Endothelial cell (in vitro differentiated cells): ENCODE results near the gene CPVL. TPM values are rescaled to one million over a fixed set of nuclear protein-coding genes. Genes with fewer than 3 reads are reported as not detected.

ENCODE experiments used
- DNase-seq: peaks from one replicate; pipeline ENCODE4 v3.0.0; 2021; ENCODE audit warnings: low spot score
- H3K27ac Mint-ChIP-seq: one replicate; pipeline ENCODE4 v1.8.0; 2021; ENCODE audit warnings: mixed read lengths, inconsistent platforms; ENCODE audit not compliant: unreplicated experiment
- H3K27me3 Mint-ChIP-seq: one replicate; pipeline ENCODE4 v1.8.0; 2021; ENCODE audit warnings: mild to moderate bottlenecking, moderate library complexity, mixed read lengths, inconsistent platforms; ENCODE audit not compliant: unreplicated experiment
- H3K36me3 Mint-ChIP-seq: one replicate; pipeline ENCODE4 v1.8.0; 2021; ENCODE audit warnings: mild to moderate bottlenecking, low read depth, mixed read lengths, inconsistent platforms; ENCODE audit not compliant: unreplicated experiment
- H3K4me1 Mint-ChIP-seq: one replicate; pipeline ENCODE4 v1.8.0; 2021; ENCODE audit warnings: mild to moderate bottlenecking, mixed read lengths, inconsistent platforms; ENCODE audit not compliant: unreplicated experiment
- H3K4me3 Mint-ChIP-seq: one replicate; pipeline ENCODE4 v1.8.0; 2021; ENCODE audit warnings: mild to moderate bottlenecking, mixed read lengths, inconsistent platforms; ENCODE audit not compliant: unreplicated experiment
- H3K9me3 Mint-ChIP-seq: one replicate; pipeline ENCODE4 v1.8.0; 2021; ENCODE audit warnings: mixed read lengths, inconsistent platforms; ENCODE audit not compliant: unreplicated experiment
- total RNA-seq: library from RNA; stranded (reverse); fragmentation: NEBNext Ultra II Directional; extraction: Animal tissue kit (Norgen Biotek cat#: 25700); gene quantifications from one replicate; pipeline ENCODE4 v1.2.1, GENCODE V29; 2021; ENCODE audit not compliant: unreplicated experiment
- TF ChIP-seq, protein P1 (sequence below): fragments of 200-600 bp; sonication (generic); IDR thresholded peaks from one replicate; pipeline ENCODE4 v1.5.0; 2021; ENCODE audit warnings: antibody characterized with exemption; ENCODE audit not compliant: unreplicated experiment

The CPVL gene
- total RNA-seq, 1 donor from 2014 or later, result 21.8 TPM

DNA sequence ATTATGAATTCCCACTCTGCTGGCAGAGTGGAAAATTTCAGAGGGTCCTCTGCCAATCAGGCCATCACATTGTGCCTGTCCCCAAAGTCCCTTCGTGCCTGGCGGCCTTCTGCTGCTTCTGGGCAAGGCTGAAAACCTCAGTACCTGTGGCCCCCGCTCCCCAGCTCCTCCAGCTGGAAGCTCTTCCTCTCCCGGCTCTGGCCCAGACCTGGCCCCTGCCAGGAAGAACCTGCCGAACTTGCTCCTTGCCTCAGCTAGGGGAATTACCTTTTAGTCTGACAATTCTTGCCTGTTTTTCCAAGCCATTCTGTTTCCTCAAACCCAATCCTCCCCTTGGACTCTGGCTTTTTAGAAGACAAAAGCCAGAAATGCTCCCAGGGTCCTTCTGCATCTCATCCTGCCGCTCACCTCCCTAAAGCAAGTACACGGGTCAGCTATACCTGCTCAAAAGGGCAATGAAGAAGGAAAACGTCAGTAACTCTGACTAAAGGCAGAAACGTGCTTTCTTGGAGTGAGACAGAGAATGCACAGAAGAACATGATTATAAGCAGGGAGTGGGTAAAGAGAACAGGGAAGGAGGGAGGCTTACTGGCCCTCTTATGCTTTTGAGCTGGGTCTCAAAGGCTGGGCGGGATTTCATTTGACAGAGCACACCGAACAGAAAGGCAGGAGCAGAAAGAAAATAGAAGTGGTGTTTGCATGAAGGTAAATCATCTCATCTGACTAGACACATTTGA is 160.1 kb downstream of the CPVL start:
- TF ChIP-seq, protein P1, sequence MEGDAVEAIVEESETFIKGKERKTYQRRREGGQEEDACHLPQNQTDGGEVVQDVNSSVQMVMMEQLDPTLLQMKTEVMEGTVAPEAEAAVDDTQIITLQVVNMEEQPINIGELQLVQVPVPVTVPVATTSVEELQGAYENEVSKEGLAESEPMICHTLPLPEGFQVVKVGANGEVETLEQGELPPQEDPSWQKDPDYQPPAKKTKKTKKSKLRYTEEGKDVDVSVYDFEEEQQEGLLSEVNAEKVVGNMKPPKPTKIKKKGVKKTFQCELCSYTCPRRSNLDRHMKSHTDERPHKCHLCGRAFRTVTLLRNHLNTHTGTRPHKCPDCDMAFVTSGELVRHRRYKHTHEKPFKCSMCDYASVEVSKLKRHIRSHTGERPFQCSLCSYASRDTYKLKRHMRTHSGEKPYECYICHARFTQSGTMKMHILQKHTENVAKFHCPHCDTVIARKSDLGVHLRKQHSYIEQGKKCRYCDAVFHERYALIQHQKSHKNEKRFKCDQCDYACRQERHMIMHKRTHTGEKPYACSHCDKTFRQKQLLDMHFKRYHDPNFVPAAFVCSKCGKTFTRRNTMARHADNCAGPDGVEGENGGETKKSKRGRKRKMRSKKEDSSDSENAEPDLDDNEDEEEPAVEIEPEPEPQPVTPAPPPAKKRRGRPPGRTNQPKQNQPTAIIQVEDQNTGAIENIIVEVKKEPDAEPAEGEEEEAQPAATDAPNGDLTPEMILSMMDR, result no peak
- Mint-ChIP-seq H3K9me3 (no peaks in the 10 kb centered on the region), H3K27me3 (peaks cover 3% of the 10 kb centered on the region), H3K27ac (no peak overlapping the region), H3K4me3 (no peak overlapping the region), H3K4me1 (peaks cover 6% of the 10 kb centered on the region), H3K36me3 (no peaks in the 10 kb centered on the region)
- DNase-seq, result no peak

DNA sequence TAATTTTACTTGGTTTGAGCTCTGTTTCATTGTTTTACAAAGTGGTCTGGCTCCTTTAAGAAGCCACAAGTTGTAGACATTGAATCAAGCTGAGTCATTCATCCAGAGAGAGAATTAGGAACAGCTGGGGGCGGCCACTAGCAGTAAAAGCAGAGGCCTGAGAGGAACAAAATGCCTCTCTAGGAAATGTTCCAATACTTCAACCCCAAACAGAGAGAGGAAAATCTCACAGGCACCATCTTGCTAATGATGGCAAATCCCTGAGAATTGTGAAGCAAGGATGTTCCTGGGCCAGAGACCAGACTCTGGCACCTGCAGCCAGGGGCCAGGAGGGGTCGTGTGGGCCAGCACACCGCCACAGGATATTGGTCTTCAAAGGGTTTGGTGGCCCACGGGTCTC is 161.7 kb downstream of the CPVL start:
- H3K4me1 Mint-ChIP-seq, result peaks cover 6% of the 10 kb centered on the region
- no peak overlapping the region for H3K4me3 Mint-ChIP-seq
- no peak overlapping the region for H3K27ac Mint-ChIP-seq
- TF ChIP-seq, protein P1, result no peak
- H3K9me3 Mint-ChIP-seq, result no peaks in the 10 kb centered on the region
- H3K27me3 Mint-ChIP-seq, result peaks cover 3% of the 10 kb centered on the region
- H3K36me3 Mint-ChIP-seq, result no peaks in the 10 kb centered on the region
- no peak for DNase-seq

DNA sequence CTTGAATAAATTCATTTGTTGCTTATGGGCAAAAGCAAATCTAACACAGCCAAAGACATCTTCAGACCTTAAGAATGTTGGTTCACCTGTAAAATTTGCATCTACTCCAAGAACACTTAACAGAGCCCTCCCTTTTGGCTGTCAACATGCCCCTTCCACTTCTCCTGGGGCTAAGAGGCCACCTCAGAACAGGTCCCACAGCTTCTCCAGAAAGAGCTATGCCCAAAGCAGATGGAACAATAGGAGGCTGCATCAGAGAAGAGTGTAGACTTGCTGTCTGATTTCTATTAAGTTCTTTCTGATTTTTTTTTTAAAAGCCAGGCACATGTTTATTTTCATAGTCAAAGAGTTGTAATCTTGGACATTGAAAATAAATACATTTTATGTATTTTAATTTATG is 162.1 kb downstream of the CPVL start:
- Mint-ChIP-seq H3K9me3 (no peaks in the 10 kb centered on the region), H3K4me3 (no peak overlapping the region), H3K36me3 (no peaks in the 10 kb centered on the region), H3K4me1 (peaks cover 6% of the 10 kb centered on the region), H3K27ac (no peak overlapping the region), H3K27me3 (peaks cover 3% of the 10 kb centered on the region)
- TF ChIP-seq, protein P1, result no peak
- no peak for DNase-seq

DNA sequence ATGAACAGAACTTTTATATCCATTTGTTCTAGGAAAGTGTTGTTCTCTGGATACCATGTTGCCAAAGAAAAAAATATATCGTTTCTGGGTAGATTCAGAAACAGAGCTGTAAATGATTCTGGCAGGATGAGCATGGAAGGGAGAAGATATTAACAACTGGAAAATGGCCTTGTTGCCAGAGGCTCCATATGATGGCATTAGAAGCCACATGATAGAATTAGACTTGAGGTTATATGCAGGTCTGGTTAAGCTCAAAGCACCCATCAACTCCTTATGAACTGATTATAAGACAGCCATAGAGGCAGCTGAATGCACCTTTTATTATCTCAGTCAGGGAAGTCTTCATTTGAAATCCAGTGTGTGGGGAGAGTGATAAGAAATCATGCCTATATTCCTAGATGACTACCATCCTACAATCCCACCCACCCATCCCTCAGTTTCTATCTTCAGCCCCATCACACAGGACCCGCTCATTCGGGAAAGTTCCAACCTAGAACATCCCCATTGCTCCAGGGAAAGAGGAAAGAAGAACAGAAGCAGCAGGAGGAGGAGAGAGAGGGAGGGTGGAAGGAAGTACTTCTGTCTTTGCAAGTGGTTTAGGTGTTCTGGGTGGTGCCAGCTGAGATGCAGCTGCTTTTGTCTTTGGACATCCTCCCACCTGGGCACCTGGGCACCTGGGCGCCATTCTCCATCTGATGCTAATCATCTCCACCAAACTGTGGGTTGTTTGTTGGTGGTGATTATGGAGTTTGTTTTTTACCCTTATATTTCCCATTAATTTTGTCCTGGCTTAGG is 162.7 kb downstream of the CPVL start:
- Mint-ChIP-seq H3K27me3 (peaks cover 3% of the 10 kb centered on the region), H3K4me1 (peaks cover 6% of the 10 kb centered on the region), H3K4me3 (no peak overlapping the region), H3K36me3 (no peaks in the 10 kb centered on the region), H3K27ac (no peak overlapping the region), H3K9me3 (no peaks in the 10 kb centered on the region)
- TF ChIP-seq, protein P1, result no peak
- DNase-seq, result no peak

DNA sequence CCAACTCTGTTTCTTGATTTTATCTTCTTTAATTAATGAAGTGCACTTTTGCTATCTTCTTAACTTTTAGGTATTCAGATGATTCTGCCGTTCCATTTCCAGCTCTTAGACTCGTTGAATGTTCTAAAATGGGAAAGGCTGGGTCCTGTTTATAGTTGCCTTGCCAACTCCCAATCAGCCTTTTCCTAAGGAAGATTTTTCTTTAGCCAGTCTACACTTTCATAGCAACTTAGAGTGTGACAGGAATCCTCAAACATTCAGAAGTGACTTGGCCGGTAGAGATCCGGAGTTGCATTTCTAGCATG is 165.2 kb downstream of the CPVL start:
- TF ChIP-seq, protein P1, result no peak

More for the DNA sequence above, 165.2 kb downstream of the CPVL start:
- H3K4me3 Mint-ChIP-seq, result no peak overlapping the region
- H3K27me3 Mint-ChIP-seq, result no peaks in the 10 kb centered on the region
- H3K27ac Mint-ChIP-seq, result no peak overlapping the region
- no peaks in the 10 kb centered on the region for H3K36me3 Mint-ChIP-seq
- H3K4me1 Mint-ChIP-seq, result peaks cover 3% of the 10 kb centered on the region
- H3K9me3 Mint-ChIP-seq, result no peaks in the 10 kb centered on the region
- no peak for DNase-seq
